ENCODE data around the gene HBP1.

The HBP1 gene

GRCh38 chr7:107206136-107206535 is 37.3 kb downstream of the HBP1 start:
- TF ChIP-seq CTCF (IDR thresholded peaks at IDR 0.05; ENCODE audit: control extremely low read depth, extremely low read depth, low read depth, missing control alignments), result no peak
- DNase-seq (ENCODE audit: extremely low spot score), result no peak
- POLR2A ChIA-PET, result no interaction called here
- CTCF ChIA-PET, result interaction anchor here (0.8 to 4.5 kb wide), 3 partner anchors 11 to 16 kb away, joined by 3 to 17 read pairs (median 4); no protein-coding TSS in a partner anchor

- TF ChIP-seq CTCF (IDR thresholded peaks at IDR 0.05; ENCODE audit: control extremely low read depth, extremely low read depth, low read depth, missing control alignments), result no peak
- CTCF ChIA-PET, result interaction anchor here (0.8 to 4.5 kb wide), 4 partner anchors 11 to 18 kb away, joined by 3 to 17 read pairs (median 5); no protein-coding TSS in a partner anchor
- POLR2A ChIA-PET, result interaction anchor here (0.6 kb wide), 1 partner anchor 37 kb away, joined by 4 read pairs; no protein-coding TSS in a partner anchor
Measured at GRCh38 chr7:107206706-107207105, 37.9 kb downstream of the HBP1 start.

GRCh38 chr7:107207459-107207858 is 38.7 kb downstream of the HBP1 start:
- no peak for TF ChIP-seq CTCF (IDR thresholded peaks at IDR 0.05; ENCODE audit: control extremely low read depth, extremely low read depth, low read depth, missing control alignments)
- ChIA-PET CTCF (interaction anchor here (0.9 to 4.5 kb wide), 7 partner anchors 9 to 294 kb away, joined by 3 to 17 read pairs (median 4); no protein-coding TSS in a partner anchor), POLR2A (no interaction called here)
- no peak for DNase-seq (ENCODE audit: extremely low spot score)

More at GRCh38 chr7:107206706-107207105, 37.9 kb downstream of the HBP1 start:
- DNase-seq (ENCODE audit: extremely low spot score), result no peak

GRCh38 chr7:107208024-107208521 is 39.3 kb downstream of the HBP1 start:
- DNase-seq (ENCODE audit: extremely low spot score), result no peak
- CTCF ChIA-PET, result interaction anchor here (0.8 to 4.5 kb wide), 9 partner anchors 10 to 293 kb away, joined by 3 to 17 read pairs (median 4); no protein-coding TSS in a partner anchor
- POLR2A ChIA-PET, result no interaction called here
- TF ChIP-seq CTCF (IDR thresholded peaks at IDR 0.05; ENCODE audit: control extremely low read depth, extremely low read depth, low read depth, missing control alignments), result no peak

- ChIA-PET CTCF (interaction anchor here (0.8 to 2.1 kb wide), 6 partner anchors 10 to 84 kb away, joined by 3 to 6 read pairs (median 4); no protein-coding TSS in a partner anchor), POLR2A (no interaction called here)
- DNase-seq (ENCODE audit: extremely low spot score), result no peak
- TF ChIP-seq CTCF (IDR thresholded peaks at IDR 0.05; ENCODE audit: control extremely low read depth, extremely low read depth, low read depth, missing control alignments), result no peak
Measured at GRCh38 chr7:107208563-107208962, 39.8 kb downstream of the HBP1 start.

- ChIA-PET CTCF (interaction anchor here (1.3 to 1.7 kb wide), 2 partner anchors 19 to 62 kb away, joined by 3 to 4 read pairs; no protein-coding TSS in a partner anchor), POLR2A (no interaction called here)
Measured at GRCh38 chr7:107209565-107209964, 40.8 kb downstream of the HBP1 start.

More at GRCh38 chr7:107209565-107209964, 40.8 kb downstream of the HBP1 start:
- TF ChIP-seq CTCF (IDR thresholded peaks at IDR 0.05; ENCODE audit: control extremely low read depth, extremely low read depth, low read depth, missing control alignments), result no peak
- no peak for DNase-seq (ENCODE audit: extremely low spot score)
